Right atrium auricular region (tissue), 2 donors: ENCODE data around the gene CLCN4. TPM values are rescaled to one million over a fixed set of nuclear protein-coding genes. Genes with fewer than 3 reads are reported as not detected.

Experiments
- DNase-seq: peaks from one replicate; pipeline ENCODE4 v3.0.0-alpha.2; 2019; ENCODE audit warnings: low spot score
- H3K27ac ChIP-seq, 2 donors: fragments of 200-600 bp; sonication (generic); 1 replicate in 1 of 2; 2 replicates in 1 of 2; pipeline ENCODE4 v1.5.1; 2016 to 2019
- H3K27me3 ChIP-seq, 2 donors: fragments of 200-600 bp; sonication (generic); one replicate each; pipeline versions ENCODE4 v1.5.1 to v1.6.0; 2017 to 2019
- H3K36me3 ChIP-seq: fragments of 200-600 bp; sonication (generic); one replicate; pipeline ENCODE4 v1.5.1; 2016
- H3K4me1 ChIP-seq, 2 donors: fragments of 200-600 bp; sonication (generic); one replicate each; pipeline versions ENCODE4 v1.5.1 to v1.6.0; 2017 to 2019
- H3K4me3 ChIP-seq, 2 donors: fragments of 200-600 bp; sonication (generic); 1 replicate in 1 of 2; 2 replicates in 1 of 2; pipeline ENCODE4 v1.5.1; 2017 to 2019; ENCODE audit warnings: mild to moderate bottlenecking in 1 of 2, moderate library complexity in 1 of 2
- H3K9me3 ChIP-seq, 2 donors: fragments of 200-600 bp; sonication (generic); one replicate each; pipeline ENCODE4 v1.5.1; 2019
- CTCF ChIP-seq, 2 donors: fragments of 200-600 bp; sonication (generic); IDR thresholded peaks; one replicate each; pipeline ENCODE4 v1.5.1; 2019; ENCODE audit warnings: antibody characterized with exemption in 2 of 2
- total RNA-seq, 2 donors: library from RNA; depleted of rRNA; stranded (reverse); fragments of >200 nt; gene quantifications; one replicate each; pipeline ENCODE4 v1.1.0, GENCODE V29; 2016

Gene CLCN4
- total RNA-seq, 2 donors from 2014 or later, result 15.6 to 37.6 TPM

DNA sequence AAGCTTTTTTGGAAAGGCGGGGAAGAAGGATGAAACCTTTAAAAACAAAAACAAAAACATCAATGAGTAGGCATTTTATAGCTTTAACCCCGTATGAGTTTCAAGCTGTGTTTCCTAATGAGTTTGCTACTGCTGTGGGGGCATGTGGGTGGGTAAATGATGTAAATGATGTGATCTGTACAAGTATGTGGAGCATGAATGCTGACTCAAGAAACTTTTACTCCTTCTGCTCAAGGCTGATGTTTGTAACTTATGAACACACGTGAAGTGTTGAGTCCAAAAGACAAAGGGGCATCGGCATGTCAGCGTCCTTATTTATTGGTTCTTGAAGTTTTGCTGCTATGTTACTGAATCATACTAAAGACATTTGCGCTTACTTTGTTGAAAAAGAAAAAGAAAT lies 76.9 kb downstream of the CLCN4 start:
- H3K27me3 ChIP-seq, result no peaks in the 10 kb centered on the region

DNA sequence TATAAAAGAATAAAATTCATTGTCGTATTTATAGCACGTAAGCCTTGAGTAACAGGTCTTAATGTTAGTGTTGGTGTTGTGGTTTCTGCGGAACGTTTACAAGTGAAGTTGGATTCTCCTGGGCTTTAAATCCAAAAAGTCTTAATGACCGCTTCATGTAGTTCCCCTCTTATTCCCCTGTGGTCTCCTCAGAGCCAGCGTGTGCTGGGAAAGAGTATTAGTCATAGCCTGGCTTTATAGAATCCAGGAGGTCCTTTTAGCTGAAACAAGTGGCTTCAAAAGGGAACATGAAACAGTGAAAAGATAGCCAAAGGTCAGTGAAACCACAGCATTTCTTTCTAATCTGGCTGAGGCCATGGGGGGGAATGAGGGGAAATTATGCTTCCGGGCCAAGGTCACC lies 79.1 kb downstream of the CLCN4 start:
- Histone ChIP-seq H3K4me1 (no peaks in the 10 kb centered on the region), H3K27me3 (no peaks in the 10 kb centered on the region), H3K4me3 (no peak overlapping the region), H3K27ac (no peak overlapping the region), H3K36me3 (no peaks in the 10 kb centered on the region), H3K9me3 (no peaks in the 10 kb centered on the region)
- DNase-seq, result no peak
- TF ChIP-seq CTCF (IDR thresholded peaks at IDR 0.05), result no peak

More for the DNA sequence above, 76.9 kb downstream of the CLCN4 start:
- Histone ChIP-seq H3K27ac (no peak overlapping the region), H3K4me3 (no peak overlapping the region), H3K4me1 (no peaks in the 10 kb centered on the region), H3K36me3 (no peaks in the 10 kb centered on the region), H3K9me3 (no peaks in the 10 kb centered on the region)
- DNase-seq, result no peak
- TF ChIP-seq CTCF (IDR thresholded peaks at IDR 0.05), result no peak

DNA sequence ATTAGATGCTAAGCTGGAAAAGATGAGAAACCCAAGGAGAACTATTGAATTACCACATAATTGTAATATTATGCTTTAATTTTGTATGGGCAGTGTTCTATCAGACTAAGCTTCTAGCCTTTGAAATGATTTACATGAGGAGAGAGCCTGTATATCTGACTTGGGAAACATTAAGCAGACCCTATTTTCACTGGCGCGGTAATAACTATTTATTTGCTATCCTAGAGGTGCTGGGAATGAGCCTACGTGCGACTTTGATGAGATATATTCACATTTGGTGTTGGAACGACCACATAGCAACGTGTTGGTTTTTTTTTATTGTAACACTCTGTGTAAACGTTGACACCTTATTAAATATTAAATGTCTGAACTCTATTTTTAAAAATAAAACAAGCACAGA lies 80.5 kb downstream of the CLCN4 start:
- no peaks in the 10 kb centered on the region for H3K27me3 ChIP-seq
- no peak overlapping the region for H3K4me3 ChIP-seq
- no peak for DNase-seq
- no peak overlapping the region for H3K27ac ChIP-seq
- H3K4me1 ChIP-seq, result no peaks in the 10 kb centered on the region
- TF ChIP-seq CTCF (IDR thresholded peaks at IDR 0.05), result no peak
- H3K36me3 ChIP-seq, result no peaks in the 10 kb centered on the region
- H3K9me3 ChIP-seq, result no peaks in the 10 kb centered on the region

GRCh38 chrX:10239611-10240064 lies 82.9 kb downstream of the CLCN4 start:
- no peak for TF ChIP-seq CTCF (IDR thresholded peaks at IDR 0.05)
- DNase-seq, result peak; percentile 75
- Histone ChIP-seq H3K4me3 (no peak overlapping the region), H3K36me3 (no peaks in the 10 kb centered on the region), H3K9me3 (no peaks in the 10 kb centered on the region), H3K4me1 (no peaks in the 10 kb centered on the region), H3K27me3 (no peaks in the 10 kb centered on the region), H3K27ac (no peak overlapping the region)

- H3K27ac ChIP-seq, result no peak overlapping the region
- no peaks in the 10 kb centered on the region for H3K4me1 ChIP-seq
- no peak overlapping the region for H3K4me3 ChIP-seq
- no peaks in the 10 kb centered on the region for H3K9me3 ChIP-seq
- H3K27me3 ChIP-seq, result no peaks in the 10 kb centered on the region
- no peaks in the 10 kb centered on the region for H3K36me3 ChIP-seq
- no peak for DNase-seq
- TF ChIP-seq CTCF (IDR thresholded peaks at IDR 0.05), result no peak
Measured at GRCh38 chrX:10240918-10241317, 84.1 kb downstream of the CLCN4 start.

- TF ChIP-seq CTCF (IDR thresholded peaks at IDR 0.05), result no peak
- H3K4me1 ChIP-seq, result no peaks in the 10 kb centered on the region
- H3K9me3 ChIP-seq, result no peaks in the 10 kb centered on the region
- H3K27me3 ChIP-seq, result no peaks in the 10 kb centered on the region
- DNase-seq, result no peak
- H3K27ac ChIP-seq, result no peak overlapping the region
- H3K4me3 ChIP-seq, result no peak overlapping the region
- H3K36me3 ChIP-seq, result no peaks in the 10 kb centered on the region
Measured at GRCh38 chrX:10242026-10242425, 85.3 kb downstream of the CLCN4 start.
